ENCODE measurements around the gene EFNB2. TPM values are rescaled to one million over a fixed set of nuclear protein-coding genes. Genes with fewer than 3 reads are reported as not detected.

The EFNB2 gene
- total and polyA plus RNA-seq, 2 donors (not counting 3 experiments of a cell fraction or from before 2014, with no cell fraction given) = 50.4 to 69.5 TPM

DNA sequence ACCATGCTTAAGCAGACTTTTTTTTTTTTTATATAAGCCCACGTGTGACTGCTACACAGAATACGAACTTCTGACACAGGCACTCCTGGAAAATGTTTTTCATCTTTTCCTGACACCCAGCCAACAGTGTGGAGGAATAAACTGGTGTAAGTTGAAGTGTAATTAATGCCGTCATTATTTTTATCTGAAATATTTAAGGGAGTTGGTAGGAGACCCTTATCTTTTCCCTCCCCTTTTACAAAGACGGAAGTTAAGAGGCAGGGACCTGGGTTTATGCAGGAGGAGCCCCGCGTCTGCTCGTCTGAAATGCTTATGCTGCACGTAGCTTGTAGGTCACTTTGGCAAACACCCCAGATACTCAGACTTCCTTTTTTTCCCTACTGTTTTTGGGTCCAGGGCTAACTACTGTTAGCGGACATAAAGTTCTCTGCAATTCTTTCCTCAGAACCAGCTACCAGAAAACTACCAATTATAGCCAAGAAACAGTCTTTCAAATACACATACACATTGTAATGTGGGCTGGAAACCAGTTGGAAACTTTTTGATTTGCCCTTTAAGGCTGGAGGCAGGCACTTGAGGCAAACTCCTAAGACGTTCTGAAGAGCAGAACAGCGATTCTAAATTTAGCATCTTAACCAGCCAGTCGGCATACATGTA lies 50.8 kb downstream of the EFNB2 start:
- CTCF ChIA-PET = interaction anchor here (0.9 kb wide), 1 partner anchor 402 kb away, joined by 3 read pairs; no protein-coding TSS in a partner anchor
- TF ChIP-seq FOS (IDR thresholded peaks at IDR 0.05; ENCODE audit: borderline replicate concordance, insufficient read depth, low read length) = no peak
- TF ChIP-seq, protein P1, sequence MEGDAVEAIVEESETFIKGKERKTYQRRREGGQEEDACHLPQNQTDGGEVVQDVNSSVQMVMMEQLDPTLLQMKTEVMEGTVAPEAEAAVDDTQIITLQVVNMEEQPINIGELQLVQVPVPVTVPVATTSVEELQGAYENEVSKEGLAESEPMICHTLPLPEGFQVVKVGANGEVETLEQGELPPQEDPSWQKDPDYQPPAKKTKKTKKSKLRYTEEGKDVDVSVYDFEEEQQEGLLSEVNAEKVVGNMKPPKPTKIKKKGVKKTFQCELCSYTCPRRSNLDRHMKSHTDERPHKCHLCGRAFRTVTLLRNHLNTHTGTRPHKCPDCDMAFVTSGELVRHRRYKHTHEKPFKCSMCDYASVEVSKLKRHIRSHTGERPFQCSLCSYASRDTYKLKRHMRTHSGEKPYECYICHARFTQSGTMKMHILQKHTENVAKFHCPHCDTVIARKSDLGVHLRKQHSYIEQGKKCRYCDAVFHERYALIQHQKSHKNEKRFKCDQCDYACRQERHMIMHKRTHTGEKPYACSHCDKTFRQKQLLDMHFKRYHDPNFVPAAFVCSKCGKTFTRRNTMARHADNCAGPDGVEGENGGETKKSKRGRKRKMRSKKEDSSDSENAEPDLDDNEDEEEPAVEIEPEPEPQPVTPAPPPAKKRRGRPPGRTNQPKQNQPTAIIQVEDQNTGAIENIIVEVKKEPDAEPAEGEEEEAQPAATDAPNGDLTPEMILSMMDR (IDR thresholded peaks at IDR 0.05; ENCODE audit: extremely low read depth in 1 of 2, insufficient read depth in 1 of 2, low read depth in 1 of 2, low read length in 2 of 2) = no peak
- no peak for TF ChIP-seq GATA2 (IDR thresholded peaks at IDR 0.05; ENCODE audit: insufficient read depth, insufficient read length, low read depth, low read length)
- TF ChIP-seq MYC (IDR thresholded peaks at IDR 0.05; ENCODE audit: low read depth, low read length) = no peak
- no peak for TF ChIP-seq POLR2A (IDR thresholded peaks at IDR 0.05; ENCODE audit: low read depth, low read length)
- no peak for TF ChIP-seq POLR2AphosphoS5 (IDR thresholded peaks at IDR 0.05; ENCODE audit: insufficient read depth, low read depth, low read length)
- no peak for TF ChIP-seq EZH2 (IDR thresholded peaks at IDR 0.05; ENCODE audit: borderline replicate concordance, low read depth, low read length, severe bottlenecking)
- TF ChIP-seq, protein P2, sequence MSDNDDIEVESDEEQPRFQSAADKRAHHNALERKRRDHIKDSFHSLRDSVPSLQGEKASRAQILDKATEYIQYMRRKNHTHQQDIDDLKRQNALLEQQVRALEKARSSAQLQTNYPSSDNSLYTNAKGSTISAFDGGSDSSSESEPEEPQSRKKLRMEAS (IDR thresholded peaks at IDR 0.05; ENCODE audit: insufficient read depth, insufficient read length) = no peak
- TF ChIP-seq JUN (IDR thresholded peaks at IDR 0.05; ENCODE audit: borderline replicate concordance, insufficient read depth, insufficient read length, low read depth) = no peak
- Histone ChIP-seq H3K27me3 (ENCODE audit: control insufficient read depth in 2 of 2, insufficient read depth in 2 of 2, low read length in 2 of 2) (no peaks in the 10 kb centered on the region), H3K36me3 (ENCODE audit: control insufficient read depth in 2 of 2, extremely low read depth in 1 of 2, insufficient read depth in 2 of 2, low read length in 2 of 2) (no peaks in the 10 kb centered on the region), H2AFZ (ENCODE audit: low read depth, low read length) (peak overlapping the region; percentile 57), H3K9me1 (replicated peaks; ENCODE audit: control insufficient read depth, extremely low read depth, insufficient read depth, low read length) (no peaks in the 10 kb centered on the region), H3K4me1 (ENCODE audit: control insufficient read depth, extremely low read depth, insufficient read depth, low read length) (no peaks in the 10 kb centered on the region), H3K9me3 (replicated peaks; ENCODE audit: control insufficient read depth, insufficient read depth, low read length) (no peaks in the 10 kb centered on the region), H4K20me1 (replicated peaks; ENCODE audit: control insufficient read depth, extremely low read depth, insufficient read depth, low read length) (no peaks in the 10 kb centered on the region), H3K4me2 (ENCODE audit: insufficient read depth, low read length) (no peak overlapping the region), H3K9ac (replicated peaks; ENCODE audit: extremely low read depth, insufficient read depth, low read length) (no peak overlapping the region), H3K27ac (ENCODE audit: insufficient read depth, low read depth, low read length) (no peak overlapping the region), H3K4me3 (replicated peaks in 1 of 3; ENCODE audit: insufficient read depth in 1 of 3, low read depth in 1 of 3, low read length in 3 of 3) (no peak overlapping the region), H3K79me2 (ENCODE audit: control insufficient read depth, insufficient read depth, low read length) (no peaks in the 10 kb centered on the region)
- dilution Hi-C loops (cut with MboI; ENCODE audit: extremely low pct_ligation_motif_present, low sequenced_read_pairs) (no loop called here), intact Hi-C loops (cut with micrococcal nuclease) (no loop called here)
- FAIRE-seq (no peak), DNase-seq (ENCODE audit: low read depth, low spot score) (peak; percentile 85)
- no TSS peak for BruUV-seq (replicated peaks)
- POLR2A ChIA-PET = no interaction called here
